GM12875 (cell line): ENCODE results near the gene DNAH3.
"Not testable (repeated sequence)": the region's sequence is repeated elsewhere in the genome, so short reads cannot be mapped to it uniquely, and the experiment has no call there.

Experiments
- H3K4me3 ChIP-seq: one replicate; pipeline ENCODE4 v1.5.1; 2011; ENCODE audit warnings: low read depth, low read length, control low read depth
- CTCF ChIP-seq: IDR thresholded peaks from 2 replicates; pipeline ENCODE4 v1.5.1; 2011; ENCODE audit warnings: low read depth, mild to moderate bottlenecking, control low read depth, inconsistent platforms, low read length, moderate library complexity, borderline replicate concordance; ENCODE audit not compliant: insufficient read depth

The DNAH3 gene

DNA sequence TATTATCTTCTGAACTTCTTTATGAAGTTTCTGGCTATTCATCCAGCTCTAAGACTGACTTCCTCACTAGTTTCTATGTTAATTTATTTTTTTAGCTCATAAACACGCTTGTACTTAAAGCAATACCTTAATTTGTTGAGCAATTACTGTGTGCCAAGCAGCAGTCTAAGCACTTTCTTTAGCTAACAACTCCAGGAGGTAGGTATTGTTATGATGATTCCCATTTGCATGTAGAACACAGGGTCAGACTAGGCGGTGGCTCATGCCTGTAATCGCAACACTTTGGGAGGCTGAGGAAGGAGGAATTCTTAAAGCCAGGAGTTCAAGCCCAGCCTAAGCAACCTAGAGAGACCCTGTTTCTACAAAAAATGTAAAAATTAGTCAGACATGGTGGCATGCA lies 19.8 kb downstream of the DNAH3 start:
- no peak for TF ChIP-seq CTCF
- no peak overlapping the region for H3K4me3 ChIP-seq

DNA sequence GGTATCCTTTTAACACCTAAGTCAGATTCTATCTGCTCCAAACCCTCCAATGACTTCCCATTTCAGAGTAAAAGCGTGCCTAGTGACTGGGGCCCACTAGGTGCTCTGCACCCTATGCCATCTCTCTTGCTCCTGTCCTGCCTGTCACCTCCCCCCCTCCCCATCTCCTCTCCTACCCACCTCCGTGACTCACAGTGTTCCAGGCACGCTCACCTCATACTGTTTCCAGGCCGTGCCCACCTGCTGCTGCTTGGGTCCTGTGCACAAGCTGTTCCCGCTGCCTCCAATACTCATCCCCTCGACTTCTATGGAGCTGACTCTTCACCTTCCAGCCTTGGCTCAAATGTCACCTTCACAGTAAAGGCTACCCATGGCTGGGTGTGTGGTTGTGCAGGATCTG lies 21.7 kb downstream of the DNAH3 start:
- no peak for TF ChIP-seq CTCF
- H3K4me3 ChIP-seq, result no peak overlapping the region

GRCh38 chr16:21126518-21126917 lies 24.1 kb downstream of the DNAH3 start:
- no peak overlapping the region for H3K4me3 ChIP-seq
- TF ChIP-seq CTCF, result no peak

DNA sequence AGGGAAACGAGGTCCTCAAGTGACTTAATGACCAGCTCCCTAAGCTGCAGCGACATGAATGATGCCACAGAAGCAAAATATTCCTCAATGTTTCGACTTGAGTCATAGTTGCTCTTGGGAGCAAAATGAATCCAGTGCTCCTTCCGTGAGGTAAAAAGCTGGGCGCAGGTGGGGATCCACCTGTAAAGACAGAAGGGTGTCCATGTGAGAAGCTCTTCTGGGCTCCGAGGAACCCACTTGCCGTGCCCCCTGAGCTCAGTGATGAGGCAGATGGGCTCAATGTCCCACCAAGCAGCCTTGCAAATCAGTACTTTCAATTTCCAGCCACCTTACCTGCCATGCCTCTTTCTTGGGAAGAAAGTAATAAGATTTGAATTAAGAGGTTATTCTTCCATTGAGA lies 25.5 kb downstream of the DNAH3 start:
- TF ChIP-seq CTCF, result no peak
- H3K4me3 ChIP-seq, result no peak overlapping the region

GRCh38 chr16:21120976-21121520 lies 29.6 kb downstream of the DNAH3 start:
- no peak for TF ChIP-seq CTCF
- no peak overlapping the region for H3K4me3 ChIP-seq

GRCh38 chr16:21117567-21117966 lies 33.1 kb downstream of the DNAH3 start:
- no peak overlapping the region for H3K4me3 ChIP-seq
- no peak for TF ChIP-seq CTCF

- H3K4me3 ChIP-seq, result no peak overlapping the region
- TF ChIP-seq CTCF, result no peak
Observed at GRCh38 chr16:21116148-21116693, 34.4 kb downstream of the DNAH3 start.

DNA sequence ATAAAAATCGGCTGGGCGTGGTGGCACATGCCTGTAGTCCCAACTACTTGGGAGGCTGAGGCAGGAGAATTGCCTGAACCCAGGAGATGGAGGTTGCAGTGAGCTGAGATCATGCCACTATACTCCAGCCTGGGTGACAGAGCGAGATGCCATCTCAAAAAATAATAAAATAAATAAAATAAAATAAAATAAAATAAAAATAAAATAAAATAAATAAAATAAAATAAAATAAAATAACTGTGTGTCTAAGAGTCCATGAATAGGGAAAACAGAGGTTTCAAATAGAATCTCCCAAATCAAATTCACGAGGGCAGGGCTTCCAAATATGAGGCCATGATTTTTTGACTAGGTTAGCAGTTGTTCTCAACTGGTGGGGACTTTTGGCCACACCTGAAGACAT lies 35.1 kb downstream of the DNAH3 start:
- H3K4me3 ChIP-seq, result not testable (repeated sequence)
